Measurements from ENCODE around the gene PLCXD1.

GRCh38 chrX:348461-349117, 67.4 kb downstream of the PLCXD1 start:
- no peak for TF ChIP-seq CTCF (IDR thresholded peaks at IDR 0.05; ENCODE audit: low read length)
- no peak for TF ChIP-seq EZH2 (IDR thresholded peaks at IDR 0.05; ENCODE audit: borderline replicate concordance, low read length)
